ENCODE data around the gene KCTD19.

DNA sequence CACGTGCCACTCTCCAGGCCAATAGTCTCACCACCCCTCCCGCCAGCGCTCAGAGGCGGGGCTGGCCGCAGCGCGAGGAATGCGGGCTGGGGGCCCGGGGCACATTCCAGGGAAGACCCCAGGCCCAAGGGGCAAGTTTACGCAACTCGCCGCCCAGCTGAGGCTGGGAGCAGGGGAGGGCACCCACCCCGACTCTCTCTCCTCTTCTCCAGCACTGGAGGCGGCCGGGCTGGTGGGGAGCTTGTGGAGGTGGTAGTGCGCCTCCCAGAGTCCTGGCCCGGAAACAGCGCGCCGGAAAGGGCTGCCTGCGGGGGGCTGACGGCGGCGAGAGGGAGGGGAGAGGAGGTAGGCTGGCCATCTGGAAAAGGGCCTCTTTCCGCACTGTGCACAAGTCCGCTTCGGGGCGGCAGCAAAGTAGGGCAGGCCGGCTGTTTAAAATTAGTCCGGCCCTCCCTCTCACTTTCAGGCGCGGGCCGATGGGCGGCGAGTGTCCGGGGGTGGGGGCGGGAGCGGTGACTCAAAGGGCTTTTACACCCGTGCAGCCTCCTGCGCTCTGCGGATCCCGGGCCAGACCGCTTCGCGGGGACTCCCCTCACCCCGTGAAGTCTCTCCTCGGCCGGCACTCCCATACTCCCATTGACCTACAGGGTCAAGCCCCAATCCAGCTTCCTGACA lies 80.3 kb downstream of the KCTD19 start:
- TF ChIP-seq, protein P1, sequence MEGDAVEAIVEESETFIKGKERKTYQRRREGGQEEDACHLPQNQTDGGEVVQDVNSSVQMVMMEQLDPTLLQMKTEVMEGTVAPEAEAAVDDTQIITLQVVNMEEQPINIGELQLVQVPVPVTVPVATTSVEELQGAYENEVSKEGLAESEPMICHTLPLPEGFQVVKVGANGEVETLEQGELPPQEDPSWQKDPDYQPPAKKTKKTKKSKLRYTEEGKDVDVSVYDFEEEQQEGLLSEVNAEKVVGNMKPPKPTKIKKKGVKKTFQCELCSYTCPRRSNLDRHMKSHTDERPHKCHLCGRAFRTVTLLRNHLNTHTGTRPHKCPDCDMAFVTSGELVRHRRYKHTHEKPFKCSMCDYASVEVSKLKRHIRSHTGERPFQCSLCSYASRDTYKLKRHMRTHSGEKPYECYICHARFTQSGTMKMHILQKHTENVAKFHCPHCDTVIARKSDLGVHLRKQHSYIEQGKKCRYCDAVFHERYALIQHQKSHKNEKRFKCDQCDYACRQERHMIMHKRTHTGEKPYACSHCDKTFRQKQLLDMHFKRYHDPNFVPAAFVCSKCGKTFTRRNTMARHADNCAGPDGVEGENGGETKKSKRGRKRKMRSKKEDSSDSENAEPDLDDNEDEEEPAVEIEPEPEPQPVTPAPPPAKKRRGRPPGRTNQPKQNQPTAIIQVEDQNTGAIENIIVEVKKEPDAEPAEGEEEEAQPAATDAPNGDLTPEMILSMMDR (conservative IDR thresholded peaks at IDR 0.05; ENCODE audit: low read depth, low read length) = peak; percentile 43
- no peak for TF ChIP-seq EZH2phosphoT487 (IDR thresholded peaks at IDR 0.05; ENCODE audit: borderline replicate concordance, low read length)

Measured in PC-3 (cell line).